SU-DHL-6 (cell line): Measurements from ENCODE around the gene RIIAD1.

Source experiments
- H2AFZ ChIP-seq: fragments of 200-600 bp; sonication (generic); 2 replicates; pipeline ENCODE4 v1.6.1; 2014; ENCODE audit warnings: low read depth, mild to moderate bottlenecking, moderate library complexity, mixed read lengths, antibody characterized with exemption, low read length; ENCODE audit not compliant: severe bottlenecking
- H3F3A ChIP-seq: fragments of 200-600 bp; shearing (Covaris generic); 2 replicates; pipeline ENCODE4 v1.6.0; 2016; ENCODE audit warnings: antibody characterized with exemption, mild to moderate bottlenecking; ENCODE audit not compliant: insufficient read depth
- H3K27ac ChIP-seq: fragments of 200-600 bp; sonication (generic); 2 replicates; pipeline ENCODE4 v1.5.1; 2016; ENCODE audit warnings: low read depth, mild to moderate bottlenecking, low read length, moderate library complexity, mixed read lengths
- H3K27me3 ChIP-seq: fragments of 200-600 bp; sonication (generic), shearing (Covaris generic); 2 replicates; pipeline ENCODE4 v1.6.0; 2014; ENCODE audit warnings: mild to moderate bottlenecking, low read length
- H3K36me3 ChIP-seq: fragments of 200-600 bp; sonication (generic); 2 replicates; pipeline ENCODE4 v1.6.1; 2014; ENCODE audit warnings: mild to moderate bottlenecking, low read length, mixed read lengths
- H3K4me2 ChIP-seq: fragments of 300-600, 200-600 bp; shearing (Covaris generic), sonication (generic); 2 replicates; pipeline ENCODE4 v1.6.0; 2014; ENCODE audit warnings: low read length, low read depth, mild to moderate bottlenecking; ENCODE audit not compliant: poor library complexity, severe bottlenecking
- H3K4me3 ChIP-seq: fragments of 200-600 bp; sonication (generic); 2 replicates; pipeline ENCODE4 v1.5.1; 2014; ENCODE audit warnings: antibody characterized with exemption, low read length, mild to moderate bottlenecking, mixed read lengths; ENCODE audit not compliant: insufficient read depth, poor library complexity, severe bottlenecking
- H3K79me2 ChIP-seq: fragments of 200-600 bp; sonication (generic); 2 replicates; pipeline ENCODE4 v1.6.1; 2014; ENCODE audit warnings: mild to moderate bottlenecking, low read length, moderate library complexity; ENCODE audit not compliant: insufficient read depth
- H3K9ac ChIP-seq: fragments of 200-600 bp; sonication (generic); 2 replicates; pipeline ENCODE4 v1.7.0; 2014; ENCODE audit warnings: mild to moderate bottlenecking, low read length
- H3K9me2 ChIP-seq: fragments of 200-600 bp; sonication (generic); replicated peaks from 2 replicates; pipeline ENCODE4 v1.6.1; 2014; ENCODE audit warnings: low read length; ENCODE audit not compliant: insufficient read depth
- H3K9me3 ChIP-seq: fragments of 200-600 bp; sonication (generic); 2 replicates; pipeline ENCODE4 v1.6.1; 2014; ENCODE audit warnings: low read length, mixed read lengths; ENCODE audit not compliant: insufficient read depth
- H4K20me1 ChIP-seq: fragments of 200-600 bp; sonication (generic); 2 replicates; pipeline ENCODE4 v1.6.1; 2014; ENCODE audit warnings: low read depth, mild to moderate bottlenecking, antibody characterized with exemption, low read length, moderate library complexity, mixed read lengths
- EZH2phosphoT487 ChIP-seq: fragments of 200-600 bp; sonication (generic), shearing (Covaris generic); conservative IDR thresholded peaks from 2 replicates; pipeline ENCODE4 v1.6.1; 2018; ENCODE audit warnings: mild to moderate bottlenecking, antibody characterized with exemption, low read length, moderate library complexity, mixed read lengths
- TF ChIP-seq, protein P1 (sequence below): fragments of 200-600 bp; sonication (generic); IDR thresholded peaks from one replicate; pipeline ENCODE4 v1.5.1; 2017; ENCODE audit warnings: antibody characterized with exemption, mild to moderate bottlenecking, low read length, moderate library complexity; ENCODE audit not compliant: insufficient read depth, poor library complexity, severe bottlenecking

RIIAD1 gene

DNA sequence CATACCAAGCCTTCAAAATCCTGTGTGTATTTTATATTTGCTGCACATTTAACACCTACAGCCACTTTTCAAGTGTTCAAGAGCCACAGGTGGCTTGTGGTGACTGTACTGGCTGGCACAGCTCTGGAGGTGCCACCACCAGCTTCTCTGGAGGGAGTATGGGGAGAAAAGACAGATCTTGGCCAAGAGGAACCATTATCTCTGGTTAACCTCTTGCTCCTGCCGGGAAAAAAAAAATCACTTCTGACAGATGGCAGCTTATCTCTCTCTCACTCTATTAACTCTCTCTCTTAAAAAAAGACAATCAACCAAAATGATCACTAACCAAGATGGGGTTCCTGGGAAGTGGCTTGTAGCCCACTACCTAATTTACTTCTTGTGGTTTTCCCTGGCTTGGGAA lies 1.2 kb upstream of the RIIAD1 start:
- H3K27me3 ChIP-seq, result no peaks in the 10 kb centered on the region
- H3K9me2 ChIP-seq, result no peaks in the 10 kb centered on the region
- H2AFZ ChIP-seq, result no peak overlapping the region
- no peaks in the 10 kb centered on the region for H3F3A ChIP-seq
- no peak overlapping the region for H3K27ac ChIP-seq
- no peak overlapping the region for H3K4me3 ChIP-seq
- no peaks in the 10 kb centered on the region for H3K79me2 ChIP-seq
- H3K4me2 ChIP-seq, result no peak overlapping the region
- H3K9ac ChIP-seq, result no peak overlapping the region
- no peaks in the 10 kb centered on the region for H4K20me1 ChIP-seq
- no peaks in the 10 kb centered on the region for H3K9me3 ChIP-seq
- H3K36me3 ChIP-seq, result no peaks in the 10 kb centered on the region
- TF ChIP-seq EZH2phosphoT487, result no peak
- TF ChIP-seq, protein P1, sequence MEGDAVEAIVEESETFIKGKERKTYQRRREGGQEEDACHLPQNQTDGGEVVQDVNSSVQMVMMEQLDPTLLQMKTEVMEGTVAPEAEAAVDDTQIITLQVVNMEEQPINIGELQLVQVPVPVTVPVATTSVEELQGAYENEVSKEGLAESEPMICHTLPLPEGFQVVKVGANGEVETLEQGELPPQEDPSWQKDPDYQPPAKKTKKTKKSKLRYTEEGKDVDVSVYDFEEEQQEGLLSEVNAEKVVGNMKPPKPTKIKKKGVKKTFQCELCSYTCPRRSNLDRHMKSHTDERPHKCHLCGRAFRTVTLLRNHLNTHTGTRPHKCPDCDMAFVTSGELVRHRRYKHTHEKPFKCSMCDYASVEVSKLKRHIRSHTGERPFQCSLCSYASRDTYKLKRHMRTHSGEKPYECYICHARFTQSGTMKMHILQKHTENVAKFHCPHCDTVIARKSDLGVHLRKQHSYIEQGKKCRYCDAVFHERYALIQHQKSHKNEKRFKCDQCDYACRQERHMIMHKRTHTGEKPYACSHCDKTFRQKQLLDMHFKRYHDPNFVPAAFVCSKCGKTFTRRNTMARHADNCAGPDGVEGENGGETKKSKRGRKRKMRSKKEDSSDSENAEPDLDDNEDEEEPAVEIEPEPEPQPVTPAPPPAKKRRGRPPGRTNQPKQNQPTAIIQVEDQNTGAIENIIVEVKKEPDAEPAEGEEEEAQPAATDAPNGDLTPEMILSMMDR, result no peak

DNA sequence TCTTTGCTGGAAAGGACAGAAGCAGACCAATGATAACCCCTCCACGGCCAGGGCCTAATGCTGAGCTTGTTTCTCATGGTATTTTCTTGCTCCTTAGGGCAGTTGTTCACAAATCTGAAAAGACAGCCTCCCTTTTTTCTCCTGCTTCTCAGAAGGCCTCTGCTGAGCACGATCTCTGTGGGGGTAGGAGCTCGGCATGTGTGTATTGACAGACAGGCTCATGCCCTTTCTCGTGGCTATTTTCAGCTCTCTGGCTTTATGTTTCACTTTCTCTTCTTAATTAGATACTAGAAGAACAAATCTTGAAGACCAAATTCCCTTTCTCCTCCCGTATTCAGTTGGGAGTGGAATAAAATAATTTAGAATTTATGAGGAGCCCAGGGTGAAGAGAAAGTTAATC lies 768 bp upstream of the RIIAD1 start:
- no peak overlapping the region for H3K27ac ChIP-seq
- no peaks in the 10 kb centered on the region for H3K27me3 ChIP-seq
- no peaks in the 10 kb centered on the region for H3F3A ChIP-seq
- peak overlapping the region; percentile 45 for H3K4me2 ChIP-seq
- TF ChIP-seq, protein P1, result no peak
- no peak for TF ChIP-seq EZH2phosphoT487
- no peak overlapping the region for H3K9ac ChIP-seq
- no peaks in the 10 kb centered on the region for H4K20me1 ChIP-seq
- no peaks in the 10 kb centered on the region for H3K36me3 ChIP-seq
- H3K9me3 ChIP-seq, result no peaks in the 10 kb centered on the region
- no peaks in the 10 kb centered on the region for H3K79me2 ChIP-seq
- no peak overlapping the region for H3K4me3 ChIP-seq
- H2AFZ ChIP-seq, result no peak overlapping the region
- no peaks in the 10 kb centered on the region for H3K9me2 ChIP-seq

DNA sequence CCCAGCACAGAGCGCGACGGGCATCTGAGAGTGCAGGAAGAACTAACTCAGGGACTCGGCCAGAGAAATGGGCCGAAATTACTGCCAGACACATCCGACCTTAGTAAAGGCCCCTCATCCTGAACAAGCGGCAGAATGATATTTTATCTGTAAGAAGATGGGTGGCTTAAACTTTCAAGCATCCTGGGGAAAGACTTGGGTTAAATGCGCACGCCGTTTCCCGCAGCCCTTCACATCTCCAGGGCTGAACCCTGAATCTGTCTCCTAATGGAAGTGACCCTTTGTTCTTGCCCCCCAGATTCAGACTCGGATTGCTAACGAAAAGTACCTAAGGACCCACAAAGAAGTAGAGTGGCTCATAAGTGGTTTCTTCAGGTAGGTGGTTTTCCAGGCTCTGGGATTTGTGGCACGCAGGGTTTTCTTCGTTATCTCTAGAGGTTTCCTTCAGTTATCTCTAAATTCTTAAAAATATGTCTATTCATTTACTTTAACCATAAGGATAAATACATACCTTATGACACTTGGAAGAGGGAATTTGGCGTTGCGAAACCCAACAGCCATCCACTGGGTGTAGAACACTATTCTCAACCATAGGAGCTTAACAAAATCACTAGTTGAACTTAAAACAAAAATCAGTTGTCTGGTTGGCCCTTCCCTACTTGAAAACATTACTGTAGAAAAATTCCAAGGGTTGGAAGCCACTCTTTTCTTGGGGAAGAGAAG lies 627 bp downstream of the RIIAD1 start:
- no peaks in the 10 kb centered on the region for H3K9me3 ChIP-seq
- H3K79me2 ChIP-seq, result no peaks in the 10 kb centered on the region
- no peaks in the 10 kb centered on the region for H3K9me2 ChIP-seq
- H3K9ac ChIP-seq, result no peak overlapping the region
- no peak overlapping the region for H3K27ac ChIP-seq
- peak overlapping the region; percentile 45 for H3K4me2 ChIP-seq
- H3K36me3 ChIP-seq, result no peaks in the 10 kb centered on the region
- no peaks in the 10 kb centered on the region for H3F3A ChIP-seq
- H3K4me3 ChIP-seq, result no peak overlapping the region
- H3K27me3 ChIP-seq, result no peaks in the 10 kb centered on the region
- H2AFZ ChIP-seq, result no peak overlapping the region
- no peaks in the 10 kb centered on the region for H4K20me1 ChIP-seq
- TF ChIP-seq, protein P1, result no peak
